ENCODE measurements around the gene ABCG8. TPM values are rescaled to one million over a fixed set of nuclear protein-coding genes. Genes with fewer than 3 reads are reported as not detected.

The ABCG8 gene
- total RNA-seq, 1 donor: not detected

DNA sequence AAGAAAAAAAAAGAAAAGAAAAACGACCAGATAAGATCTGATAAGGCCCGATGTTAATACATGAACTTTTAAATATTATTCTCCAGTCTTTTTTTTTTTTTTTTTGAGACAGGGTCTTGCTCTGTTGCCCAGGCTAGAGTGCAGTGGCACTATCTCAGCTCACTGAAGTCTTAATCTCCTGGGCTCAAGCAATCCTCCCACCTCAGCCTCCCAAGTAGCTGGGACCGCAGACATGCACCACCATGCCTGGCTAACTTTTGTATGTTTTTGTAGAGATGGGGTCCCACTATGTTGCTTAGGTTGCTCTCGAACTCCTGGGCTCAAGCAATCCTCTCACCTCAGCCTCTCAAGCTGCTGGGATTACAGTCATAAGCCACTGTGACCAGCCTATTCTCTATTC is 1.7 kb upstream of the ABCG8 start:
- TF ChIP-seq, protein P1, sequence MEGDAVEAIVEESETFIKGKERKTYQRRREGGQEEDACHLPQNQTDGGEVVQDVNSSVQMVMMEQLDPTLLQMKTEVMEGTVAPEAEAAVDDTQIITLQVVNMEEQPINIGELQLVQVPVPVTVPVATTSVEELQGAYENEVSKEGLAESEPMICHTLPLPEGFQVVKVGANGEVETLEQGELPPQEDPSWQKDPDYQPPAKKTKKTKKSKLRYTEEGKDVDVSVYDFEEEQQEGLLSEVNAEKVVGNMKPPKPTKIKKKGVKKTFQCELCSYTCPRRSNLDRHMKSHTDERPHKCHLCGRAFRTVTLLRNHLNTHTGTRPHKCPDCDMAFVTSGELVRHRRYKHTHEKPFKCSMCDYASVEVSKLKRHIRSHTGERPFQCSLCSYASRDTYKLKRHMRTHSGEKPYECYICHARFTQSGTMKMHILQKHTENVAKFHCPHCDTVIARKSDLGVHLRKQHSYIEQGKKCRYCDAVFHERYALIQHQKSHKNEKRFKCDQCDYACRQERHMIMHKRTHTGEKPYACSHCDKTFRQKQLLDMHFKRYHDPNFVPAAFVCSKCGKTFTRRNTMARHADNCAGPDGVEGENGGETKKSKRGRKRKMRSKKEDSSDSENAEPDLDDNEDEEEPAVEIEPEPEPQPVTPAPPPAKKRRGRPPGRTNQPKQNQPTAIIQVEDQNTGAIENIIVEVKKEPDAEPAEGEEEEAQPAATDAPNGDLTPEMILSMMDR (IDR thresholded peaks at IDR 0.05; ENCODE audit: insufficient read depth, low read length): no peak
- no peak overlapping the region for H3K4me3 ChIP-seq (ENCODE audit: low read depth, low read length)
- no peak for DNase-seq (ENCODE audit: low read depth)

DNA sequence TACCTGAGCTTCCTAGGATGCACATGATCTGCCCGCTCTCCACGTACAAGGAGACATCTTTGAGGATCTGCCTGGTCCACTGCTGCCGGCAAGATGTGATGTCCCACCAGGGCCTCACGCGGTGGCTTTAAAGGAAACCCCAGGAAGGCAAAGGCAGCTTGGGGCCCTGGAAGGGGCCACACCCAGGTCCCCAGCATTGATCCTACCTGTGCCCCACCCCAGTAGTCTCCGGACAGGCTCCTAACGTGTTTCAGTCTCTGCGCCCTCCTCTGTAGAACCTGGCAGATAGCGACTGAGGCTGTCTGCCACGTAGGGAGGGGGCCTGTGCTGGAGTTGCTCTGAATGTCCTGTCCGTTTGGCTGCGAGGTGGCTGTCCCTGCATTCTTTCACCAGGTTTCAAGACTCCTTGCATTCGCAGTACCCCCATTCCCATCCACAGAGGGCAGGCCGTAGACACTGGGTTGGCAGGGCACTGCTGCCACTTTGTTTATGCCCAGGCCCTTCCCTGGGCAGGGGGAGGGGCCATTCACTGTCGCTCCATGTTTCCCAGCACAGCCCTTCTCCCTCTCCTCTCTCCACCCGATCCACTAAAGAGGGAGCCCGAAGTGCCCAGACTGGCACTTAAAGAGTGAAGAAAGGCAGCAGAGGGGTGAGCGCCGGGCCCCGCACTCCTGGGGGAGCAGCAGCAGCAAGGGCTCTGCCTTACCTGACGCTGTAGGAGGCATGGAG is 776 bp upstream of the ABCG8 start:
- TF ChIP-seq, protein P1 (IDR thresholded peaks at IDR 0.05; ENCODE audit: insufficient read depth, low read length): no peak
- no peak overlapping the region for H3K4me3 ChIP-seq (ENCODE audit: low read depth, low read length)
- no peak for DNase-seq (ENCODE audit: low read depth)

DNA sequence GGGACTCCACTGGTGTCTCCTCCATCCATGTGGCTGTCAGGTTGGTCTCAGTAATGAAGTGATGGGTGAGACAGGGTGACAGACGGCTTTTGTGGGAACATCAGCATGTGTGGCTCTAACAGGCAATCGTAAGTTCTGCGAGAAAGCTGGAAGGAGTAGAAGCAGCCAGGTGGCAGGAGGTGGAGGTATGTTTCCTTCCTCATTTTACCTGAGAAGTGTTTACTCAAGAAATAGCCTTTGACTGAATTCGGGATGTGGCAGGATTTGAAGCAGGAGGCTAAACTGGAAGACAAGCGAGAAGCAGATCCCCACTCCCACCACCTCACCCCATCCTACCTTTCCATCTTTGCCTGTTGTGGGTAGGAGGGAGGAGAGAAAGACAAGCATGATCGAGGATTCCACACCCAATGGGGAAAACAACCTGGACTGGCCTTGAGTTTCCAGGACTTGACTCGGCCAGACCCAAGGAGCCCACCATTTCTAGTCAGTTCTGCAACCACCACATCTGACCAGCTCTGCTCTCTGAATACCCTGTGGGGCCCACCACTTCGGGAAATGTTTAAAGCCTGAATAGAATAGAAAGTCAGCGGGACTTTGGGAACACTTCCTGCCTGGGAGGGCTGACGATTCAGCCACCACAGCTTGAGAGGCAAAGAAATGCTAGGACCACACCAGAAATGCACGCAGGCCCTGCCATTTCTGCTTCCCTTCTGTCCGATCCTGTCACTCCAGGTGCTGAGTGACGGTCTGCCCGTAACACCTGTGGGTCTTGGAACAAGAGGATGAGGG is 1.2 kb downstream of the ABCG8 start:
- no peak for DNase-seq (ENCODE audit: low read depth)
- no peak overlapping the region for H3K4me3 ChIP-seq (ENCODE audit: low read depth, low read length)
- TF ChIP-seq, protein P1 (IDR thresholded peaks at IDR 0.05; ENCODE audit: insufficient read depth, low read length): no peak

DNA sequence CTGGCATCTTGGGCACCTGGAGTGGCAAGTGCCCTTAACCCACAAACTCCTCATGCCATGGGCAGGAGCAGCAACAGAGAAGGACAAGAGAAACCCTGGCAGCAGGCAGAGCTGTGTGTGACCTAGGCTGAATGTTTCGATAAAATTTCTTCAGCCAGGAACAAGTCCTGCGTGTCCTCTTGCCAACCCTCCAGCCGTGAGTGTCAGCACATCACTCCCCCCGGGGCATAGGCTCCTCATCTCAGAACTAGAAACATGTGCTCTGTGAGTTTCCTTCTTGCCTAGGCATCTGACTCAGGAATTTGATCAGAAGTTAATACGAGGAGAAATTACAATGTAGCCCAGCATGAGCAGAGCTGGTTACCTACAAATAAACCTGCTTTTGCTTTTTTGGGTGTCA is 2.2 kb downstream of the ABCG8 start:
- TF ChIP-seq, protein P1 (IDR thresholded peaks at IDR 0.05; ENCODE audit: insufficient read depth, low read length): no peak
- no peak overlapping the region for H3K4me3 ChIP-seq (ENCODE audit: low read depth, low read length)
- no peak for DNase-seq (ENCODE audit: low read depth)

DNA sequence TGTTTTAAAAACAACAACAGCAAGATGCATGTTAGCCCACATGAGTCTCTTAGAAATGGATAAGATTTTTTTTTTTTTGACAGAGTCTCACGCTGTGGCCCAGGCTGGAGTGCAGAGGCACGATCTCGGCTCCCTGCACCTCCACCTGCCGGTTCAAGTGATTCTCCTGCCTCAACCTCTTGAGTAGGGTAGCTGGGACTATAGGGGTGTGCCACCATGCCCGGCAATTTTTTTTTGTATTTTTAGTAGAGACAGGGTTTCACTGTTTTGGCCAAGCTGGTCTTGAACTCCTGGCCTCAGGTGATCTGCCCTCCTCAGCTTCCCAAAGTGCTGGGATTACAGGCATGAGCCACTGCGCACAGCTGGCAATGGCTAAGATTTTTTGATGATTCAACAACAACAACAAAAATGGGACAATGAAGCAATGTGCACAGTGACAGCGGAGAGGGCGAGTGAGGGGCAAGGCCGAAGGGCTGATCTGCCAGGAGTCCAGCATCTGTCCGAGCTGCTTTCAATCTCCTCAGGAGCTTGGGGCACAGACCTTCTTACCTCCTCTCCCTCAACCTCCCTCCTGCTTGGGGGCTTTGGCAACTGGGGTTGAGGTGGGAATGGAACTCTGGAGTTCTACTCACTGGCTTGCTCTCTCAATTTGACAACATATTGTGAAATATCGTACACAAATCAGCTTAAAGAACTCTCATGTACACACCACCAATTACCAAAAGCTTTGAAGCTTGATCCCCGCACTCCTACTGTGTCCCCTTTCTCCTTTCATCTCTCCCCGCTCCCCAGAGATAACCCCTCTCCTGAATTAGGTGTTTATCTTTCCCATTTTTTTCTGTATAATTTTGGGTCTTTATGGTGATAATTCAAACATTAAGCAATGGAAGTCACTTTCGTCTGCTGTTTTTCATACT is 3.4 kb downstream of the ABCG8 start:
- no peak for DNase-seq (ENCODE audit: low read depth)
- TF ChIP-seq, protein P1 (IDR thresholded peaks at IDR 0.05; ENCODE audit: insufficient read depth, low read length): no peak
- H3K4me3 ChIP-seq (ENCODE audit: low read depth, low read length): no peak overlapping the region

DNA sequence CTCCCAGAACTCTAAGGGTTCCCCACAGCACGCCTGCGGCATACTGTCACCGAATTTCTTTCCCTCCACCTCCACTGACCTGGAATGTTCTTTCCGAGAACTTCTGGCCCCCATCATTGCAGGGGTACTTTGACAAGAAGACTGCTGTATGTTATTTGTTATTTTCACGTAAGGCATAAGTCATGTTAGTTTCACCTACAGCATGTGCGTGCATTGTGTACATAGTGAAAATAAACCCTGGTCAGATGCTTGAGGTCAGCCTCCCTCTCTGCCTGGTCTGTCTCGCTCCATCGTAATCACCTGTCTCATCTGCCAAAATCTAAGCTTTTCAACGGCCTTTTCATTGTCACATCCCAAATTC is 4.1 kb downstream of the ABCG8 start:
- H3K4me3 ChIP-seq (ENCODE audit: low read depth, low read length): no peak overlapping the region
- TF ChIP-seq, protein P1 (IDR thresholded peaks at IDR 0.05; ENCODE audit: insufficient read depth, low read length): no peak
- no peak for DNase-seq (ENCODE audit: low read depth)

Data from fibroblast of the aortic adventitia (primary cell).